Mesenchymal stem cell (in vitro differentiated cells and primary cell): ENCODE data around the gene SPATA2.

Experiments used
- DNase-seq: peaks from one replicate; pipeline ENCODE4 v3.0.0-alpha.2; 2013
- H2AFZ ChIP-seq: one replicate; pipeline ENCODE4 v1.6.1; 2013; ENCODE audit warnings: low read depth, mild to moderate bottlenecking, control low read depth, inconsistent platforms, low read length, moderate library complexity
- H2AK5ac ChIP-seq: 2 replicates; pipeline ENCODE4 v1.6.1; 2013; ENCODE audit warnings: low read length, moderate library complexity, mild to moderate bottlenecking, inconsistent platforms; ENCODE audit not compliant: severe bottlenecking
- H2BK120ac ChIP-seq: one replicate; pipeline ENCODE4 v1.6.1; 2013; ENCODE audit warnings: low read depth, mild to moderate bottlenecking, inconsistent platforms, low read length, moderate library complexity
- H2BK12ac ChIP-seq, 2 experiments: one replicate each; pipeline ENCODE4 v1.6.1; 2013; ENCODE audit warnings: inconsistent platforms in 2 of 2, low read length in 2 of 2, mild to moderate bottlenecking in 2 of 2, moderate library complexity in 2 of 2, control low read depth in 1 of 2
- H2BK15ac ChIP-seq: one replicate; pipeline ENCODE4 v1.6.1; 2013; ENCODE audit warnings: mild to moderate bottlenecking, low read depth, inconsistent platforms; ENCODE audit not compliant: poor library complexity, severe bottlenecking
- H2BK5ac ChIP-seq: 2 replicates; pipeline ENCODE4 v1.6.1; 2013; ENCODE audit warnings: low read depth, mild to moderate bottlenecking, low read length, control low read depth, inconsistent platforms; ENCODE audit not compliant: poor library complexity, severe bottlenecking
- H3K14ac ChIP-seq, 2 experiments: one replicate each; pipeline ENCODE4 v1.6.1; 2013; ENCODE audit warnings: inconsistent platforms in 2 of 2, low read length in 2 of 2, control low read depth in 1 of 2, mild to moderate bottlenecking in 1 of 2, moderate library complexity in 1 of 2
- H3K18ac ChIP-seq, 2 experiments: one replicate each; pipeline ENCODE4 v1.6.1; 2013; ENCODE audit warnings: inconsistent platforms in 2 of 2, low read length in 2 of 2, control low read depth in 1 of 2, low read depth in 1 of 2, mild to moderate bottlenecking in 1 of 2
- H3K23ac ChIP-seq, 2 experiments: one replicate each; pipeline ENCODE4 v1.6.1; 2013; ENCODE audit warnings: inconsistent platforms in 2 of 2, low read length in 2 of 2, mild to moderate bottlenecking in 2 of 2, moderate library complexity in 2 of 2, control low read depth in 1 of 2
- H3K27ac ChIP-seq: 2 replicates; pipeline ENCODE4 v1.5.1; 2013; ENCODE audit warnings: mild to moderate bottlenecking, moderate library complexity, low read length, control low read depth, inconsistent platforms; ENCODE audit not compliant: poor library complexity, severe bottlenecking
- H3K27me3 ChIP-seq, 2 experiments: 2 replicates each; pipeline versions ENCODE4 v1.6.1 to v1.7.0; 2013; ENCODE audit warnings: low read length in 2 of 2, mild to moderate bottlenecking in 2 of 2, moderate library complexity in 2 of 2, control low read depth in 1 of 2, inconsistent platforms in 1 of 2; ENCODE audit not compliant: control insufficient read depth in 1 of 2, insufficient read depth in 1 of 2
- H3K36me3 ChIP-seq, 2 experiments: 2 replicates each; pipeline versions ENCODE4 v1.6.1 to v1.7.0; 2013; ENCODE audit warnings: low read length in 2 of 2, control low read depth in 1 of 2, inconsistent platforms in 1 of 2, low read depth in 1 of 2, mild to moderate bottlenecking in 1 of 2; ENCODE audit not compliant: insufficient read depth in 2 of 2, control insufficient read depth in 1 of 2
- H3K4ac ChIP-seq, 2 experiments: one replicate each; pipeline ENCODE4 v1.6.1; 2013; ENCODE audit warnings: inconsistent platforms in 2 of 2, low read length in 2 of 2, mild to moderate bottlenecking in 2 of 2, moderate library complexity in 2 of 2, control low read depth in 1 of 2, low read depth in 1 of 2
- H3K4me1 ChIP-seq: 2 replicates; pipeline ENCODE4 v1.6.1; 2013; ENCODE audit warnings: low read depth, low read length, control low read depth; ENCODE audit not compliant: control insufficient read depth, insufficient read depth
- H3K4me2 ChIP-seq: 2 replicates; pipeline ENCODE4 v1.6.1; 2013; ENCODE audit warnings: low read length, mild to moderate bottlenecking, inconsistent platforms; ENCODE audit not compliant: poor library complexity, severe bottlenecking
- H3K4me3 ChIP-seq, 2 experiments: 2 replicates each; pipeline versions ENCODE4 v1.5.1 to v1.7.0; 2013; ENCODE audit warnings: low read length in 2 of 2, mild to moderate bottlenecking in 2 of 2, control low read depth in 1 of 2, low read depth in 1 of 2; ENCODE audit not compliant: insufficient read depth in 1 of 2
- H3K79me1 ChIP-seq: replicated peaks from 2 replicates; pipeline ENCODE4 v1.6.1; 2013; ENCODE audit warnings: mild to moderate bottlenecking, control low read depth, low read length, inconsistent platforms; ENCODE audit not compliant: poor library complexity, severe bottlenecking
- H3K9ac ChIP-seq: 2 replicates; pipeline ENCODE4 v1.7.0; 2013; ENCODE audit warnings: mild to moderate bottlenecking, low read length, moderate library complexity
- H3K9me3 ChIP-seq: 2 replicates; pipeline ENCODE4 v1.7.0; 2013; ENCODE audit warnings: mild to moderate bottlenecking, low read length; ENCODE audit not compliant: control insufficient read depth
- H4K8ac ChIP-seq: one replicate; pipeline ENCODE4 v1.6.1; 2013; ENCODE audit warnings: inconsistent platforms, mild to moderate bottlenecking, low read length, moderate library complexity
- H4K91ac ChIP-seq: one replicate; pipeline ENCODE4 v1.6.1; 2013; ENCODE audit warnings: mild to moderate bottlenecking, low read length, inconsistent platforms
- WGBS: methylation state at CpG from one replicate; pipeline ENCODE4 v1.1.7; 2013; ENCODE audit warnings: mixed read lengths; 5-methylcytosine and 5-hydroxymethylcytosine counted together

SPATA2 gene

GRCh38 chr20:49919461-49919860 is 4.1 kb upstream of the SPATA2 start:
- H3K4me1 ChIP-seq, result peaks cover 1% of the 10 kb centered on the region
- no peak overlapping the region for H2AFZ ChIP-seq
- no peaks in the 10 kb centered on the region for H3K79me1 ChIP-seq
- H3K4me2 ChIP-seq, result no peak overlapping the region
- H4K8ac ChIP-seq, result no peak overlapping the region
- H3K27ac ChIP-seq, result no peak overlapping the region
- no peak overlapping the region for H2BK15ac ChIP-seq
- no peak overlapping the region for H4K91ac ChIP-seq
- H2AK5ac ChIP-seq, result no peak overlapping the region
- no peak for DNase-seq
- no peak overlapping the region for H2BK120ac ChIP-seq
- H3K9ac ChIP-seq, result no peak overlapping the region
- no peak overlapping the region for H3K18ac ChIP-seq
- H3K23ac ChIP-seq, result no peak overlapping the region
- no peaks in the 10 kb centered on the region for H3K27me3 ChIP-seq
- H2BK5ac ChIP-seq, result no peak overlapping the region
- H3K14ac ChIP-seq, result no peak overlapping the region
- no peaks in the 10 kb centered on the region for H3K9me3 ChIP-seq
- no peak overlapping the region for H3K4ac ChIP-seq
- H3K36me3 ChIP-seq, result no peaks in the 10 kb centered on the region
- WGBS, result 38% methylated on average over 1 of the region's 2 CpGs
- H3K4me3 ChIP-seq, result no peak overlapping the region
- no peak overlapping the region for H2BK12ac ChIP-seq

- Histone ChIP-seq H4K91ac (no peak overlapping the region), H2BK15ac (no peak overlapping the region), H3K79me1 (no peaks in the 10 kb centered on the region), H3K4ac (no peak overlapping the region), H3K9me3 (no peaks in the 10 kb centered on the region), H2BK12ac (no peak overlapping the region), H3K36me3 (no peaks in the 10 kb centered on the region), H2BK5ac (no peak overlapping the region), H3K14ac (no peak overlapping the region), H3K4me3 (no peak overlapping the region), H3K18ac (no peak overlapping the region), H2BK120ac (no peak overlapping the region), H3K4me1 (peaks cover 5% of the 10 kb centered on the region), H3K4me2 (no peak overlapping the region), H3K27me3 (no peaks in the 10 kb centered on the region), H3K27ac (no peak overlapping the region), H4K8ac (no peak overlapping the region), H3K23ac (no peak overlapping the region), H2AFZ (no peak overlapping the region), H3K9ac (no peak overlapping the region), H2AK5ac (no peak overlapping the region)
- no peak for DNase-seq
- WGBS, result 86% methylated on average over 4 of the region's 7 CpGs
Observed at GRCh38 chr20:49919009-49919408, 3.7 kb upstream of the SPATA2 start.

- Histone ChIP-seq H3K4me1 (peaks cover 11% of the 10 kb centered on the region), H3K18ac (no peak overlapping the region), H3K14ac (no peak overlapping the region), H3K23ac (no peak overlapping the region), H3K9ac (no peak overlapping the region), H4K8ac (no peak overlapping the region), H4K91ac (no peak overlapping the region), H3K9me3 (no peaks in the 10 kb centered on the region), H3K4me3 (no peak overlapping the region), H2BK12ac (no peak overlapping the region), H3K79me1 (peaks cover 2% of the 10 kb centered on the region), H2AK5ac (no peak overlapping the region), H3K4me2 (no peak overlapping the region), H2BK120ac (no peak overlapping the region), H3K27ac (no peak overlapping the region), H3K36me3 (no peaks in the 10 kb centered on the region), H3K27me3 (no peaks in the 10 kb centered on the region), H2BK15ac (no peak overlapping the region), H3K4ac (no peak overlapping the region), H2AFZ (no peak overlapping the region), H2BK5ac (no peak overlapping the region)
- 94% methylated on average over 2 of the region's 3 CpGs for WGBS
- no peak for DNase-seq
Observed at GRCh38 chr20:49918446-49918845, 3.1 kb upstream of the SPATA2 start.

- Histone ChIP-seq H2BK5ac (no peak overlapping the region), H3K9ac (peak overlapping the region; percentile 95), H3K4ac (no peak overlapping the region), H3K23ac (no peak overlapping the region), H2BK120ac (no peak overlapping the region), H3K27ac (no peak overlapping the region), H2BK12ac (no peak overlapping the region), H2AFZ (no peak overlapping the region), H4K8ac (peak overlapping the region; percentile 52), H4K91ac (no peak overlapping the region), H3K18ac (peak overlapping the region in 1 of 2 experiments; percentile 18), H2AK5ac (no peak overlapping the region), H3K4me3 (peak overlapping the region; percentile 91 to 94), H3K27me3 (no peaks in the 10 kb centered on the region), H3K4me2 (peak overlapping the region; percentile 55), H2BK15ac (no peak overlapping the region), H3K79me1 (peaks cover 6% of the 10 kb centered on the region), H3K4me1 (peaks cover 12% of the 10 kb centered on the region), H3K36me3 (no peaks in the 10 kb centered on the region), H3K9me3 (no peaks in the 10 kb centered on the region), H3K14ac (no peak overlapping the region)
- peak; percentile 56 for DNase-seq
- 65% methylated on average over 15 of the region's 19 CpGs for WGBS
Observed at GRCh38 chr20:49916146-49917002, 1.0 kb upstream of the SPATA2 start.
